Measurements from ENCODE around the gene ATP5F1E. TPM values are rescaled to one million over a fixed set of nuclear protein-coding genes. Genes with fewer than 3 reads are reported as not detected.

Gene ATP5F1E
- total and polyA plus RNA-seq, 4 donors: 11.7 to 148 (median 27.7) TPM

GRCh38 chr20:59055302-59055701 lies 23.2 kb upstream of the ATP5F1E start:
- Histone ChIP-seq H3K36me3 (ENCODE audit: control insufficient read depth in 4 of 4, insufficient read depth in 3 of 4, low read depth in 1 of 4, low read length in 3 of 4) (no peaks in the 10 kb centered on the region), H3K27me3 (ENCODE audit: control insufficient read depth in 4 of 4, insufficient read depth in 4 of 4, low read length in 3 of 4) (no peaks in the 10 kb centered on the region), H3K4me3 (ENCODE audit: low read depth in 1 of 3, low read length in 3 of 3) (no peak overlapping the region), H3K9me3 (ENCODE audit: control insufficient read depth in 4 of 4, low read length in 3 of 4) (no peaks in the 10 kb centered on the region), H3K4me1 (ENCODE audit: control insufficient read depth in 4 of 4, insufficient read depth in 4 of 4, low read length in 3 of 4) (no peaks in the 10 kb centered on the region), H3K9ac (ENCODE audit: low read depth in 1 of 2, low read length in 2 of 2) (no peak overlapping the region), H3K27ac (ENCODE audit: low read depth in 1 of 2, low read length in 2 of 2) (no peak overlapping the region)
- WGBS: 71% methylated on average over 7 of the region's 7 CpGs
- no peak for DNase-seq (ENCODE audit: low spot score)
- TF ChIP-seq HNF4A (conservative IDR thresholded peaks at IDR 0.05) (no peak), RAD21 (IDR thresholded peaks at IDR 0.05) (peak; percentile 55 to 57), FOXA2 (IDR thresholded peaks at IDR 0.05) (no peak), NR2F2 (IDR thresholded peaks at IDR 0.05) (no peak), TAF1 (conservative IDR thresholded peaks at IDR 0.05) (no peak), REST (IDR thresholded peaks at IDR 0.05) (no peak), MAX (IDR thresholded peaks at IDR 0.05) (no peak), RXRA (IDR thresholded peaks at IDR 0.05) (no peak), SP1 (IDR thresholded peaks at IDR 0.05) (no peak), YY1 (IDR thresholded peaks at IDR 0.05) (no peak), ATF3 (IDR thresholded peaks at IDR 0.05) (no peak), HNF4G (IDR thresholded peaks at IDR 0.05) (no peak), GABPA (IDR thresholded peaks at IDR 0.05 in 1 of 2, conservative IDR thresholded peaks at IDR 0.05 in 1 of 2) (no peak), CTCF (IDR thresholded peaks at IDR 0.05; ENCODE audit: low read depth, low read length, missing input control) (peak; percentile 31), ZBTB33 (IDR thresholded peaks at IDR 0.05) (no peak), JUND (IDR thresholded peaks at IDR 0.05) (no peak)

GRCh38 chr20:59051666-59052185 lies 19.6 kb upstream of the ATP5F1E start:
- Histone ChIP-seq H3K4me1 (ENCODE audit: control insufficient read depth in 4 of 4, insufficient read depth in 4 of 4, low read length in 3 of 4) (no peaks in the 10 kb centered on the region), H3K27ac (ENCODE audit: low read depth in 1 of 2, low read length in 2 of 2) (no peak overlapping the region), H3K9me3 (ENCODE audit: control insufficient read depth in 4 of 4, low read length in 3 of 4) (no peaks in the 10 kb centered on the region), H3K27me3 (ENCODE audit: control insufficient read depth in 4 of 4, insufficient read depth in 4 of 4, low read length in 3 of 4) (no peaks in the 10 kb centered on the region), H3K36me3 (ENCODE audit: control insufficient read depth in 4 of 4, insufficient read depth in 3 of 4, low read depth in 1 of 4, low read length in 3 of 4) (no peaks in the 10 kb centered on the region), H3K4me3 (ENCODE audit: low read depth in 1 of 3, low read length in 3 of 3) (no peak overlapping the region), H3K9ac (ENCODE audit: low read depth in 1 of 2, low read length in 2 of 2) (no peak overlapping the region)
- DNase-seq (ENCODE audit: low spot score): no peak
- WGBS: 86% methylated on average over 6 of the region's 6 CpGs
- TF ChIP-seq FOXA1 (IDR thresholded peaks at IDR 0.05) (no peak), RXRA (IDR thresholded peaks at IDR 0.05) (no peak), ZBTB33 (IDR thresholded peaks at IDR 0.05) (no peak), REST (IDR thresholded peaks at IDR 0.05) (no peak)

All from liver (tissue), 9 donors.